G401.6 (cell line): ENCODE results near the gene ABHD14A.

ENCODE experiments used
- FAIRE-seq: peaks from 2 replicates; lab custom pipeline; 2012; peaks lifted over from hg19 to GRCh38; lab: Jason Lieb, UNC

Gene ABHD14A

GRCh38 chr3:51957520-51958205 is 17.2 kb upstream of the ABHD14A start:
- FAIRE-seq, result no peak

- FAIRE-seq, result no peak
Measured at GRCh38 chr3:51958603-51959521, 16.0 kb upstream of the ABHD14A start.

GRCh38 chr3:51959651-51960050 is 15.2 kb upstream of the ABHD14A start:
- FAIRE-seq, result no peak

GRCh38 chr3:51960386-51960785 is 14.5 kb upstream of the ABHD14A start:
- no peak for FAIRE-seq

GRCh38 chr3:51961011-51961410 is 13.9 kb upstream of the ABHD14A start:
- FAIRE-seq, result no peak

GRCh38 chr3:51961602-51962569 is 13.0 kb upstream of the ABHD14A start:
- FAIRE-seq, result no peak

GRCh38 chr3:51962854-51963530 is 11.9 kb upstream of the ABHD14A start:
- no peak for FAIRE-seq

- FAIRE-seq, result no peak
Measured at GRCh38 chr3:51963951-51964451, 10.9 kb upstream of the ABHD14A start.

- FAIRE-seq, result no peak
Measured at GRCh38 chr3:51964521-51964920, 10.3 kb upstream of the ABHD14A start.

- FAIRE-seq, result no peak
Measured at GRCh38 chr3:51966016-51966415, 8.8 kb upstream of the ABHD14A start.

GRCh38 chr3:51966486-51966885 is 8.4 kb upstream of the ABHD14A start:
- no peak for FAIRE-seq

- no peak for FAIRE-seq
Measured at GRCh38 chr3:51966922-51967383, 7.9 kb upstream of the ABHD14A start.

GRCh38 chr3:51967384-51968169 is 7.3 kb upstream of the ABHD14A start, which contains the start of gene PCBP4:
Gene PCBP4, minus strand, starts transcription at chr3:51967454. Its CDS starts 6,214 bp downstream, at chr3:51961240.
- no peak for FAIRE-seq

GRCh38 chr3:51968170-51968775 is 6.6 kb upstream of the ABHD14A start:
- no peak for FAIRE-seq

- no peak for FAIRE-seq
Measured at GRCh38 chr3:51968883-51969678, 5.8 kb upstream of the ABHD14A start.

- FAIRE-seq, result no peak
Measured at GRCh38 chr3:51969841-51970240, 5.0 kb upstream of the ABHD14A start.

- FAIRE-seq, result no peak
Measured at GRCh38 chr3:51970606-51971300, 4.1 kb upstream of the ABHD14A start.

- FAIRE-seq, result no peak
Measured at GRCh38 chr3:51971350-51971749, 3.5 kb upstream of the ABHD14A start.
